ENCODE results near the gene CHRM5. TPM values are rescaled to one million over a fixed set of nuclear protein-coding genes. Genes with fewer than 3 reads are reported as not detected.

Gene CHRM5
- total and polyA plus RNA-seq, 2 of the 8 experiments (the other 6 are each of a cell fraction or from before 2014, with no cell fraction given): not detected

DNA sequence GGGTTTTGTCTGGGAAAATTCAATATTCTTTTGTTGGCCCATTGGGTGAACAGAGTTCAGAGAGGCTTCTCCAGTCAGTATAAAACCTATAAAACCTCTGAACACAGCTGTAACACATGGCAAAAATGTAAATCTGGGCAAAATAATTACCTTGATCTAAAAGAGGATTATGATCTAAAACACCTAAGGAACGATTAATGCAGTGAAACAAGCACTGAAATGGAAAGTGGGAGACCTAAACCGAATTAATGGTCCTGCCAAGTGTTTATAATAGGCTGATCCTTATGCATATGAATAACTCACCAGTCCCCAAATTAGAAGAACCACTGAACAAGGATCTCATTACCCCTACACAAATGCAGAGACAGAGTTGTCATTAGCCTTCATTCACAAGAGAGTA is 38.1 kb downstream of the CHRM5 start:
- POLR2A ChIA-PET (ENCODE audit: partially characterized antibody): interaction anchor here (0.6 kb wide), 1 partner anchor 600 kb away, joined by 6 read pairs; no protein-coding TSS in a partner anchor
- Histone ChIP-seq H3K9ac (replicated peaks in 1 of 4; ENCODE audit: extremely low read depth in 1 of 4, low read depth in 3 of 4, low read length in 3 of 4) (no peak overlapping the region), H3K56ac (replicated peaks; ENCODE audit: insufficient read length, low read depth, low read length) (no peak overlapping the region), H3K18ac (ENCODE audit: extremely low read depth, low read length) (no peak overlapping the region), H3K4me1 (replicated peaks in 1 of 4; ENCODE audit: control insufficient read depth in 3 of 4, insufficient read depth in 4 of 4, low read length in 3 of 4) (no peaks in the 10 kb centered on the region), H3K79me1 (ENCODE audit: low read depth, low read length) (no peaks in the 10 kb centered on the region; the same call in 1 of the 2 replicates), H3K23me2 (ENCODE audit: low read depth, low read length) (no peaks in the 10 kb centered on the region), H4K5ac (ENCODE audit: insufficient read length, low read depth, low read length) (no peak overlapping the region), H3K27me3 (replicated peaks in 1 of 4; ENCODE audit: control insufficient read depth in 3 of 4, extremely low read depth in 1 of 4, insufficient read depth in 3 of 4, low read length in 3 of 4) (no peaks in the 10 kb centered on the region), H3K27ac (ENCODE audit: low read depth, low read length) (no peak overlapping the region), H3K4ac (replicated peaks; ENCODE audit: insufficient read length, low read depth, low read length) (no peak overlapping the region), H3K4me2 (ENCODE audit: insufficient read depth in 1 of 2, low read depth in 2 of 2, low read length in 2 of 2) (no peak overlapping the region), H2BK5ac (ENCODE audit: low read depth, low read length) (no peak overlapping the region), H3K79me2 (ENCODE audit: control insufficient read depth in 1 of 2, insufficient read depth in 2 of 2, low read length in 2 of 2) (0 out of 4 replicates have a peak, but pooled peaks cover 0 to 3% of the 10 kb centered on the region in 2 experiments), H3K36me3 (ENCODE audit: control insufficient read depth in 2 of 4, insufficient read depth in 4 of 4, low read length in 3 of 4) (no peaks in the 10 kb centered on the region), H4K20me1 (replicated peaks in 1 of 2; ENCODE audit: control insufficient read depth in 1 of 2, insufficient read depth in 2 of 2, low read length in 2 of 2) (no peaks in the 10 kb centered on the region), H4K8ac (ENCODE audit: extremely low read depth, insufficient read depth, low read length) (no peak overlapping the region), H4K91ac (replicated peaks; ENCODE audit: insufficient read length, low read length) (no peak overlapping the region), H2BK12ac (ENCODE audit: low read depth, low read length) (no peak overlapping the region), H3K9me3 (ENCODE audit: insufficient read depth in 2 of 2, low read depth in 1 of 2, low read length in 1 of 2) (no peaks in the 10 kb centered on the region), H3K23ac (ENCODE audit: insufficient read length) (no peak overlapping the region), H2AFZ (ENCODE audit: low read length) (no peak overlapping the region), H2AK5ac (ENCODE audit: low read depth, low read length) (no peak overlapping the region), H3K14ac (ENCODE audit: insufficient read length) (no peak overlapping the region), H2BK20ac (ENCODE audit: low read length) (no peak overlapping the region), H2BK120ac (replicated peaks; ENCODE audit: low read depth, low read length) (no peak overlapping the region), H3K4me3 (ENCODE audit: extremely low read depth in 1 of 4, insufficient read depth in 2 of 4, low read depth in 3 of 4, low read length in 4 of 4) (no peak overlapping the region), H2BK15ac (ENCODE audit: low read length) (no peak overlapping the region)
- TF ChIP-seq, protein P1, sequence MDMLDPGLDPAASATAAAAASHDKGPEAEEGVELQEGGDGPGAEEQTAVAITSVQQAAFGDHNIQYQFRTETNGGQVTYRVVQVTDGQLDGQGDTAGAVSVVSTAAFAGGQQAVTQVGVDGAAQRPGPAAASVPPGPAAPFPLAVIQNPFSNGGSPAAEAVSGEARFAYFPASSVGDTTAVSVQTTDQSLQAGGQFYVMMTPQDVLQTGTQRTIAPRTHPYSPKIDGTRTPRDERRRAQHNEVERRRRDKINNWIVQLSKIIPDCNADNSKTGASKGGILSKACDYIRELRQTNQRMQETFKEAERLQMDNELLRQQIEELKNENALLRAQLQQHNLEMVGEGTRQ (IDR thresholded peaks at IDR 0.05; ENCODE audit: low read length): no peak
- TF ChIP-seq CEBPB (IDR thresholded peaks at IDR 0.05; ENCODE audit: low read depth, low read length) (no peak), SP2 (IDR thresholded peaks at IDR 0.05; ENCODE audit: low read length) (no peak), ASH2L (IDR thresholded peaks at IDR 0.05; ENCODE audit: low read length) (no peak), CREB1 (IDR thresholded peaks at IDR 0.05) (no peak)
- WGBS, 2 experiments (ENCODE audit: extremely low coverage in 1 of 2, insufficient coverage in 1 of 2, insufficient read length in 1 of 2, insufficient replicate concordance in 2 of 2, low coverage in 1 of 2, low lambda C conversion rate in 2 of 2, missing lambda C conversion rate in 1 of 2): 69% methylated on average over 2 of the region's 2 CpGs; no CpG with 5 or more reads in 1 of the 2 experiments
- no peak for FAIRE-seq
- CTCF ChIA-PET (ENCODE audit: partially characterized antibody): interaction anchor here (0.6 kb wide), 1 partner anchor 276 kb away, joined by 4 read pairs; no protein-coding TSS in a partner anchor
- no peak for DNase-seq (ENCODE audit: low read depth in 1 of 2, low spot score in 2 of 2)
